Measurements from ENCODE around the gene MINDY1.

DNA sequence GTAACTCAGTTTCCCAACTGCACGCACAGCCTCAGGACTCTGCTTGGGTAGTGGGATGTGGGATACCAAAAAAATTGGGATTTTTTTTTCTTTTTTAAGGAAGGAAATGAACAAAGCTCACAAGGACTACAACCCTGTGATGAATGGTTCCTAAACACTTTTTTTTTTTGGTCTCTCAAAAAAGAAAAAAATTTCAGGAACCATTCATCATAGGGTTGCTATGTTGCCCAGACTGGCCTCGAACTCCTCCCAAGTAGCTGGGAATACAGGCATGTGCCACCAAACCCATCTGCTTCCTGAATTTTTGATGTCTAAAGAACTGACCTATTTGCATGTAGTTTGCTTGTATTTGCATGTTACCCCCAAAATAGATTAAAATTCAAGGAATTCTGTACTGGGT, 6.8 kb downstream of the MINDY1 start:
- TF ChIP-seq POLR2A (IDR thresholded peaks at IDR 0.05; ENCODE audit: low read depth, low read length) (no peak), TAF1 (IDR thresholded peaks at IDR 0.05; ENCODE audit: borderline replicate concordance, low read depth, low read length) (no peak)

Data from GM12892 (cell line).